Muscle of leg (tissue), 11 donors: Measurements from ENCODE around the gene INSL3. TPM values are rescaled to one million over a fixed set of nuclear protein-coding genes. Genes with fewer than 3 reads are reported as not detected.

ENCODE experiments used
- DNase-seq: peaks from one replicate; pipeline ENCODE4 v3.0.0; 2013
- H3K27ac ChIP-seq: one replicate; pipeline ENCODE4 v1.5.1; 2013; ENCODE audit warnings: mild to moderate bottlenecking, low read length, control low read depth
- H3K27me3 ChIP-seq: one replicate; pipeline ENCODE4 v1.6.1; 2013; ENCODE audit warnings: low read length; ENCODE audit not compliant: control insufficient read depth, insufficient read depth
- H3K36me3 ChIP-seq: one replicate; pipeline ENCODE4 v1.6.1; 2013; ENCODE audit warnings: low read length; ENCODE audit not compliant: control insufficient read depth, insufficient read depth
- H3K4me1 ChIP-seq: one replicate; pipeline ENCODE4 v1.6.1; 2013; ENCODE audit warnings: low read length; ENCODE audit not compliant: control insufficient read depth, insufficient read depth
- H3K4me3 ChIP-seq: one replicate; pipeline ENCODE4 v1.5.1; 2013; ENCODE audit warnings: low read length, control low read depth
- H3K9me3 ChIP-seq: replicated peaks from 2 replicates; pipeline ENCODE4 v1.6.1; 2013; ENCODE audit warnings: low read depth, low read length; ENCODE audit not compliant: control insufficient read depth
- WGBS: methylation state at CpG from one replicate; pipeline ENCODE4 v1.1.5; 2013; ENCODE audit warnings: missing lambda C conversion rate; ENCODE audit not compliant: insufficient coverage; 5-methylcytosine and 5-hydroxymethylcytosine counted together
- polyA plus RNA-seq, 8 donors: library from polyadenylated mRNA; unstranded; fragments of 120-200 nt; gene quantifications; one replicate each; pipeline versions ENCODE4 v1.2.1 to v1.2.3, GENCODE V29; 2013; ENCODE audit warnings: inconsistent platforms in 1 of 8, low replicate concordance in 1 of 8; ENCODE audit not compliant: insufficient read length in 8 of 8, insufficient read depth in 1 of 8
- total RNA-seq: library from RNA; stranded (reverse); fragments of 120-200 nt; gene quantifications from one replicate; pipeline ENCODE4 v1.2.4, GENCODE V29; 2013

The INSL3 gene
- total and polyA plus RNA-seq, 9 donors: not detected

GRCh38 chr19:17797424-17798201, 23.7 kb downstream of the INSL3 start:
- WGBS: 66% methylated on average over 5 of the region's 11 CpGs
- H3K27me3 ChIP-seq: peaks cover 42% of the 10 kb centered on the region
- no peaks in the 10 kb centered on the region for H3K9me3 ChIP-seq
- no peak overlapping the region for H3K4me3 ChIP-seq
- no peaks in the 10 kb centered on the region for H3K36me3 ChIP-seq
- no peak for DNase-seq
- no peak overlapping the region for H3K27ac ChIP-seq
- no peaks in the 10 kb centered on the region for H3K4me1 ChIP-seq

- DNase-seq: no peak
- Histone ChIP-seq H3K27ac (no peak overlapping the region), H3K27me3 (peaks cover 42% of the 10 kb centered on the region), H3K9me3 (no peaks in the 10 kb centered on the region), H3K4me3 (no peak overlapping the region), H3K36me3 (no peaks in the 10 kb centered on the region), H3K4me1 (no peaks in the 10 kb centered on the region)
- 80% methylated on average over 1 of the region's 1 CpG for WGBS
Measured at GRCh38 chr19:17796838-17797423, 24.4 kb downstream of the INSL3 start.

- Histone ChIP-seq H3K27ac (no peak overlapping the region), H3K4me1 (no peaks in the 10 kb centered on the region), H3K27me3 (peaks cover 42% of the 10 kb centered on the region), H3K9me3 (no peaks in the 10 kb centered on the region), H3K4me3 (no peak overlapping the region), H3K36me3 (no peaks in the 10 kb centered on the region)
- 52% methylated on average over 4 of the region's 6 CpGs for WGBS
- no peak for DNase-seq
Measured at GRCh38 chr19:17796013-17796837, 25.1 kb downstream of the INSL3 start.

GRCh38 chr19:17795495-17795856, 25.8 kb downstream of the INSL3 start:
- H3K4me1 ChIP-seq: no peaks in the 10 kb centered on the region

GRCh38 chr19:17794731-17795494, 26.4 kb downstream of the INSL3 start, which contains the start of gene B3GNT3:
TSS of gene B3GNT3 (plus strand) at chr19:17795138. CDS start at chr19:17807808, 12,670 bp downstream.
- no peaks in the 10 kb centered on the region for H3K4me1 ChIP-seq
- no peak within 1 kb of the TSS for H3K27ac ChIP-seq
- WGBS: 7% methylated on average over 43 of the region's 50 CpGs
- no peaks in the 10 kb centered on the region for H3K36me3 ChIP-seq
- H3K4me3 ChIP-seq: no peak within 1 kb of the TSS
- H3K9me3 ChIP-seq: no peaks in the 10 kb centered on the region
- DNase-seq: no peak
- peaks cover 42% of the 10 kb centered on the region for H3K27me3 ChIP-seq

More at GRCh38 chr19:17795495-17795856, 25.8 kb downstream of the INSL3 start:
- Histone ChIP-seq H3K36me3 (no peaks in the 10 kb centered on the region), H3K4me3 (no peak overlapping the region), H3K27ac (no peak overlapping the region), H3K9me3 (no peaks in the 10 kb centered on the region), H3K27me3 (peaks cover 42% of the 10 kb centered on the region)
- 31% methylated on average over 14 of the region's 14 CpGs for WGBS
- DNase-seq: no peak

- no peak overlapping the region for H3K4me3 ChIP-seq
- no peak overlapping the region for H3K27ac ChIP-seq
- H3K36me3 ChIP-seq: no peaks in the 10 kb centered on the region
- 50% methylated on average over 8 of the region's 9 CpGs for WGBS
- no peak for DNase-seq
- H3K27me3 ChIP-seq: peaks cover 42% of the 10 kb centered on the region
- H3K4me1 ChIP-seq: no peaks in the 10 kb centered on the region
- H3K9me3 ChIP-seq: no peaks in the 10 kb centered on the region
Measured at GRCh38 chr19:17794412-17794730, 26.9 kb downstream of the INSL3 start.

GRCh38 chr19:17790059-17790780, 31.1 kb downstream of the INSL3 start:
- DNase-seq: no peak
- Histone ChIP-seq H3K36me3 (no peaks in the 10 kb centered on the region), H3K9me3 (no peaks in the 10 kb centered on the region), H3K4me3 (no peak overlapping the region), H3K4me1 (no peaks in the 10 kb centered on the region), H3K27me3 (peaks cover 21% of the 10 kb centered on the region), H3K27ac (no peak overlapping the region)
- 70% methylated on average over 1 of the region's 6 CpGs for WGBS

- H3K9me3 ChIP-seq: no peaks in the 10 kb centered on the region
- no peaks in the 10 kb centered on the region for H3K4me1 ChIP-seq
- no peak for DNase-seq
- no peak overlapping the region for H3K27ac ChIP-seq
- WGBS: no CpG with 5 or more reads among the region's 2 CpGs
- H3K36me3 ChIP-seq: no peaks in the 10 kb centered on the region
- no peak overlapping the region for H3K4me3 ChIP-seq
- H3K27me3 ChIP-seq: peaks cover 5% of the 10 kb centered on the region
Measured at GRCh38 chr19:17788632-17789031, 32.7 kb downstream of the INSL3 start.

GRCh38 chr19:17787274-17787913, 33.9 kb downstream of the INSL3 start:
- no peak for DNase-seq
- H3K4me1 ChIP-seq: no peaks in the 10 kb centered on the region
- no peaks in the 10 kb centered on the region for H3K9me3 ChIP-seq
- H3K27ac ChIP-seq: no peak overlapping the region
- no peaks in the 10 kb centered on the region for H3K27me3 ChIP-seq
- 81% methylated on average over 6 of the region's 14 CpGs for WGBS
- H3K36me3 ChIP-seq: no peaks in the 10 kb centered on the region
- H3K4me3 ChIP-seq: no peak overlapping the region
